ENCODE data around the gene CDK11B.

- TF ChIP-seq CTCF (IDR thresholded peaks at IDR 0.05; ENCODE audit: low read depth, low read length) (no peak), EZH2phosphoT487 (IDR thresholded peaks at IDR 0.05; ENCODE audit: low read depth) (no peak)
These were observed 53.7 kb downstream of the CDK11B start for GRCh38 chr1:1605034-1605591.
